Thyroid gland (tissue), 4 donors: ENCODE data around the gene SPEG. TPM values are rescaled to one million over a fixed set of nuclear protein-coding genes. Genes with fewer than 3 reads are reported as not detected.

ENCODE experiments used
- DNase-seq, 2 donors: peaks; one replicate each; pipeline ENCODE4 v3.0.0-alpha.2; 2019
- H3K27ac ChIP-seq, 3 donors: fragments of 200-600 bp; sonication (generic); 1 replicate in 2 of 3; 2 replicates in 1 of 3; pipeline ENCODE4 v1.5.1; 2016 to 2019; ENCODE audit warnings: mild to moderate bottlenecking in 1 of 3, moderate library complexity in 1 of 3
- H3K27me3 ChIP-seq: fragments of 200-600 bp; sonication (generic); one replicate; pipeline ENCODE4 v1.5.1; 2019
- H3K36me3 ChIP-seq, 2 donors: fragments of 200-600 bp; sonication (generic); one replicate each; pipeline ENCODE4 v1.5.1; 2016 to 2019
- H3K4me1 ChIP-seq, 2 donors: fragments of 200-600 bp; sonication (generic); one replicate each; pipeline ENCODE4 v1.5.1; 2017 to 2019
- H3K4me3 ChIP-seq, 3 donors: fragments of 200-600 bp; sonication (generic); replicated peaks in 1 of 3; 1 replicate in 2 of 3; 2 replicates in 1 of 3; pipeline ENCODE4 v1.5.1; 2016; ENCODE audit warnings: mild to moderate bottlenecking in 1 of 3
- H3K9me3 ChIP-seq: fragments of 200-600 bp; sonication (generic); one replicate; pipeline ENCODE4 v1.5.1; 2017
- POLR2A ChIP-seq, 2 donors: fragments of 450-650 bp; IDR thresholded peaks; one replicate each; pipeline ENCODE4 v1.6.1; 2017; ENCODE audit warnings: antibody characterized with exemption in 2 of 2, mild to moderate bottlenecking in 2 of 2, moderate library complexity in 1 of 2
- WGBS, 2 donors: methylation state at CpG; one replicate each; pipeline ENCODE4 v1.1.5; 2017; 5-methylcytosine and 5-hydroxymethylcytosine counted together
- intact Hi-C: fragments of 100-400 bp; cut with DNase I; formaldehyde crosslinking; loops from one replicate; pipeline ENCODE4 v1.15.1; 2023
- total RNA-seq, 4 donors: library from RNA; depleted of rRNA; stranded (reverse); fragments of >200 nt; gene quantifications; one replicate each; pipeline ENCODE4 v1.2.3, GENCODE V29; 2016
- TF ChIP-seq, protein P1 (sequence below), 6 experiments: fragments of 200-600 bp in 3 of 6; fragments of 450-650 bp in 3 of 6; sonication (generic) in 3 of 6; IDR thresholded peaks; one replicate each; pipeline ENCODE4 v1.5.1; 2016 to 2019; ENCODE audit warnings: antibody characterized with exemption in 6 of 6, mild to moderate bottlenecking in 2 of 6, inconsistent platforms in 1 of 6, moderate library complexity in 1 of 6

SPEG gene
- total RNA-seq, 4 donors from 2014 or later: 1.9 to 3.5 (median 3.3) TPM

GRCh38 chr2:219495531-219496122 is 61.0 kb downstream of the SPEG start:
- TF ChIP-seq POLR2A (IDR thresholded peaks at IDR 0.05): no peak
- TF ChIP-seq, protein P1, sequence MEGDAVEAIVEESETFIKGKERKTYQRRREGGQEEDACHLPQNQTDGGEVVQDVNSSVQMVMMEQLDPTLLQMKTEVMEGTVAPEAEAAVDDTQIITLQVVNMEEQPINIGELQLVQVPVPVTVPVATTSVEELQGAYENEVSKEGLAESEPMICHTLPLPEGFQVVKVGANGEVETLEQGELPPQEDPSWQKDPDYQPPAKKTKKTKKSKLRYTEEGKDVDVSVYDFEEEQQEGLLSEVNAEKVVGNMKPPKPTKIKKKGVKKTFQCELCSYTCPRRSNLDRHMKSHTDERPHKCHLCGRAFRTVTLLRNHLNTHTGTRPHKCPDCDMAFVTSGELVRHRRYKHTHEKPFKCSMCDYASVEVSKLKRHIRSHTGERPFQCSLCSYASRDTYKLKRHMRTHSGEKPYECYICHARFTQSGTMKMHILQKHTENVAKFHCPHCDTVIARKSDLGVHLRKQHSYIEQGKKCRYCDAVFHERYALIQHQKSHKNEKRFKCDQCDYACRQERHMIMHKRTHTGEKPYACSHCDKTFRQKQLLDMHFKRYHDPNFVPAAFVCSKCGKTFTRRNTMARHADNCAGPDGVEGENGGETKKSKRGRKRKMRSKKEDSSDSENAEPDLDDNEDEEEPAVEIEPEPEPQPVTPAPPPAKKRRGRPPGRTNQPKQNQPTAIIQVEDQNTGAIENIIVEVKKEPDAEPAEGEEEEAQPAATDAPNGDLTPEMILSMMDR (IDR thresholded peaks at IDR 0.05): peak in 3 of 6 experiments; percentile 38 to 47 (median 40)
- whole genome bisulfite sequencing, 2 donors: 2 to 31% methylated on average over 5 to 14 of the region's 14 CpGs
- Histone ChIP-seq H3K27ac (no peak overlapping the region), H3K9me3 (no peaks in the 10 kb centered on the region), H3K27me3 (no peaks in the 10 kb centered on the region), H3K4me1 (peaks cover 24 to 26% of the 10 kb centered on the region in 2 donors), H3K36me3 (no peaks in the 10 kb centered on the region), H3K4me3 (no peak overlapping the region)
- intact Hi-C loops: loop anchor here (5.0 kb wide), 1 partner anchor 108 kb away; the partner anchor contains the start of gene DNPEP
- DNase-seq: peak; percentile 38 to 44

DNA sequence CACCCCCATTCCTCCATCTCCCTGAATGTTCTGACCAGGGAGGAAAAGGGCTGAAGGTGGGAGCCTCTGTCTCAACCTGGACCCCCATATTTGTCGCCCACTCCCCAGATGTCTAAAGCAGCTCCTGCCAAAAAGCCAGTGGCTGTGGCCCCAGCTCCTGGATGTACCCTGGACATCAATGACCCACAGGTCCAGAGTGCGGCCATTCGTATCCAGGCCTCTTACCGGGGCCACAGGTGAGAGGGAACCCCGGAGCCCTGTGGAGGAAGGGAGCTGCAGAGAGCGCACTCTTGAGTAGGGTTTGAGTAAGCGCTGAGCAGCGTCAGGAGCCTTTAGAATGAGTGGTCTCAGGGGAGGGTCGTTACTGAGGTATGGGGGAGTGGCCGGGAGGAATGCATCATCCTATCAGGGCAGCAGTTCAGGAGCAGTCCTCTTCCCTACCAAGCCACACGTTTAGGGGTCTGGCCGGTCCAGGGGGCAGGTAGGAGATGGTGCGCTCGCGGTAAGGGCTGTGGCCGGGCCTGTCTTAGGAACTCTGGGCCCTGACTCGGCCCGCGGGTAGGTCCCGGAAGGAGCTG is 61.7 kb downstream of the SPEG start:
- no peaks in the 10 kb centered on the region for H3K36me3 ChIP-seq
- H3K9me3 ChIP-seq: no peaks in the 10 kb centered on the region
- WGBS, 2 donors: 19 to 29% methylated on average over 7 to 16 of the region's 20 CpGs
- H3K4me1 ChIP-seq: peaks cover 24 to 26% of the 10 kb centered on the region in 2 donors
- peak overlapping the region in 1 of 3 donors; percentile 73 for H3K4me3 ChIP-seq
- no peak for DNase-seq
- no peaks in the 10 kb centered on the region for H3K27me3 ChIP-seq
- no peak overlapping the region for H3K27ac ChIP-seq
- intact Hi-C loops: loop anchor here (5.0 kb wide), 1 partner anchor 109 kb away; the partner anchor contains the start of gene DNPEP
- no peak for TF ChIP-seq POLR2A (IDR thresholded peaks at IDR 0.05)
- TF ChIP-seq, protein P1 (IDR thresholded peaks at IDR 0.05): no peak

GRCh38 chr2:219496825-219497494 is 62.3 kb downstream of the SPEG start:
- TF ChIP-seq, protein P1 (IDR thresholded peaks at IDR 0.05): no peak
- no peak for TF ChIP-seq POLR2A (IDR thresholded peaks at IDR 0.05)
- Histone ChIP-seq H3K27me3 (no peaks in the 10 kb centered on the region), H3K4me3 (peak overlapping the region in 1 of 3 donors; percentile 73), H3K27ac (peak overlapping the region in 1 of 3 donors; percentile 98), H3K4me1 (peaks cover 24 to 26% of the 10 kb centered on the region in 2 donors), H3K9me3 (no peaks in the 10 kb centered on the region), H3K36me3 (no peaks in the 10 kb centered on the region)
- 21 to 25% methylated on average over 20 to 25 of the region's 61 CpGs for WGBS, 2 donors
- intact Hi-C loops: loop anchor here (5.0 kb wide), 1 partner anchor 110 kb away; the partner anchor contains the start of gene DNPEP
- peak; percentile 66 for DNase-seq

GRCh38 chr2:219497495-219498279 is 63.0 kb downstream of the SPEG start:
- DNase-seq: peak; percentile 87 to 91
- no peaks in the 10 kb centered on the region for H3K27me3 ChIP-seq
- peak overlapping the region; percentile 23 to 73 (median 36) for H3K4me3 ChIP-seq
- TF ChIP-seq POLR2A (IDR thresholded peaks at IDR 0.05): peak in 1 of 2 donors; percentile 55
- TF ChIP-seq, protein P1 (IDR thresholded peaks at IDR 0.05): no peak
- H3K27ac ChIP-seq: peak overlapping the region; percentile 70 to 98 (median 91)
- intact Hi-C loops: loop anchor here (5.0 kb wide), 1 partner anchor 110 kb away; the partner anchor contains the start of gene DNPEP
- 5 to 10% methylated on average over 6 to 21 of the region's 59 CpGs for WGBS, 2 donors
- no peaks in the 10 kb centered on the region for H3K9me3 ChIP-seq
- peaks cover 24 to 26% of the 10 kb centered on the region in 2 donors for H3K4me1 ChIP-seq
- no peaks in the 10 kb centered on the region for H3K36me3 ChIP-seq
